Activated CD8-positive, alpha-beta T cell treated with anti-CD3 and anti-CD28 coated beads, Interleukin-2, amount 10 ng/mL, durations not matched to agents 7 days and 5 days (primary cell): ENCODE measurements around the gene PHTF1. TPM values are rescaled to one million over a fixed set of nuclear protein-coding genes. Genes with fewer than 3 reads are reported as not detected.
A peak's percentile ranks its signal among the peaks of the same experiment; 100 is the strongest.

Source experiments
- ATAC-seq: fragments of 150-1000 bp; cut with Tn5 transposase; one replicate; pipeline ENCODE4 v1.10.0; 2021; ENCODE audit warnings: moderate library complexity
- CTCF ChIA-PET: fragments of 350-600 bp; sonication (Branson Sonifier 250); formaldehyde crosslinking; loops from one replicate; lab custom pipeline; 2021; ENCODE audit warnings: antibody characterized with exemption; lab: Charles Lee
- POLR2A ChIA-PET: fragments of 350-600 bp; sonication (Branson Sonifier 250); formaldehyde crosslinking; loops from one replicate; lab custom pipeline; 2021; ENCODE audit warnings: antibody characterized with exemption; lab: Charles Lee
- DNase-seq: peaks from one replicate; pipeline ENCODE4 v3.0.0-alpha.2; 2020
- H3K27ac Mint-ChIP-seq: one replicate; pipeline ENCODE4 v1.8.0; 2021; ENCODE audit warnings: mild to moderate bottlenecking, mixed read lengths
- H3K27me3 Mint-ChIP-seq: one replicate; pipeline ENCODE4 v1.8.0; 2021; ENCODE audit warnings: low read depth, mixed read lengths
- H3K36me3 Mint-ChIP-seq: one replicate; pipeline ENCODE4 v1.8.0; 2021; ENCODE audit warnings: low read depth, mixed read lengths
- H3K4me1 Mint-ChIP-seq: one replicate; pipeline ENCODE4 v1.8.0; 2021; ENCODE audit warnings: low read depth, mixed read lengths
- H3K4me3 Mint-ChIP-seq: one replicate; pipeline ENCODE4 v1.8.0; 2021; ENCODE audit warnings: mild to moderate bottlenecking, mixed read lengths
- H3K9me3 Mint-ChIP-seq: one replicate; pipeline ENCODE4 v1.8.0; 2022; ENCODE audit warnings: mixed read lengths; ENCODE audit not compliant: insufficient read depth
- total RNA-seq, 2 experiments: library from RNA; stranded (reverse); gene quantifications; one replicate each; pipeline ENCODE4 v1.2.3, GENCODE V29; 2021

The PHTF1 gene
- total RNA-seq, 2 experiments from 2014 or later = 24.8 to 25.2 TPM

DNA sequence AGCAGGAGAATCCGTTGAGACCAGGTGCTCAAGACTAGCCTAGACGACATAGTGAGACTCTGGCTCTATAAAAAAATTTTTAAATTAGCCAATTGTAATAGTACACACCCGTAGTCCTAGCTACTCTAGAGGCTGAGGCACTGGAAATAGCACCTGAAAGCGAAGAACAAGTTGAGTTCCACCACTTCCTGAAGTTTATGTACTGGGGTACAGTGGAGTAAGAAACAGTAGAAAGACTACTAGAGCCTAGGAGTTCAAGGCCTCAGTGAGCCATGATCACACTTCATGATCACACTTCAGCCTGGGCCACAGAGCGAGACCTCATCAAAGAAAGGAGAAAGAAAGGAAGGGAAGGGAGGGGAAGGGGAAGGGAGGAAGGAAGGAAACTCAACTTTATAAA, 33.2 kb upstream of the PHTF1 start:
- H3K4me3 Mint-ChIP-seq = no peak overlapping the region
- ATAC-seq (peak; percentile 91), DNase-seq (peak; percentile 31)
- peaks cover 36% of the 10 kb centered on the region for H3K4me1 Mint-ChIP-seq
- peak overlapping the region; percentile 83 for H3K27ac Mint-ChIP-seq
- H3K36me3 Mint-ChIP-seq = peaks cover 69% of the 10 kb centered on the region
- H3K27me3 Mint-ChIP-seq = no peaks in the 10 kb centered on the region
- ChIA-PET CTCF (interaction anchor here (0.8 to 1.5 kb wide), 4 partner anchors 13 to 719 kb away, joined by 3 to 4 read pairs (median 4); partner anchors contain the start of genes LRIG2 and RSBN1), POLR2A (interaction anchor here (0.7 to 1.5 kb wide), 3 partner anchors 19 to 33 kb away, joined by 3 to 8 read pairs (median 7); partner anchors contain the start of genes PHTF1 and RSBN1)
- H3K9me3 Mint-ChIP-seq = no peaks in the 10 kb centered on the region

DNA sequence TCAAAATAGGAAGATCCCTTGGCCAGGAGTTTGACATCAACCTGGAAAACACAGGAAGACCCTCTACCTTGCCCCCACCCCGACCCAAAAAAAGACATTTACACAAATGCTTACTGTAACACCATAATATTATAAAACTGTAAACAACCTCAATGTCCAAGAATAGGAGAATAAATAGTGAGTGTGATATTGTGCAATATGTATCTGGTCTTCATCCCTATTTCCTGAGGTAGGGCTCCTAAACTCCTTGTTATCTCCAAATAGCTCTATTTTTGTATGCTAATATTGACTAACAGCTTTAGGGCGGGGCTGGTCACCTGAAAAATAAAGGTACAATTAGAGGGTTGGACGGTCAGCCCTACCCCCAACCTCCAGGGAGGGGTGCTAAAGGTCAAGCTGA, 29.5 kb upstream of the PHTF1 start:
- DNase-seq = no peak
- H3K36me3 Mint-ChIP-seq = peaks cover 56% of the 10 kb centered on the region
- no peak overlapping the region for H3K4me3 Mint-ChIP-seq
- H3K4me1 Mint-ChIP-seq = peaks cover 44% of the 10 kb centered on the region
- POLR2A ChIA-PET = no interaction called here
- H3K9me3 Mint-ChIP-seq = no peaks in the 10 kb centered on the region
- no peak for ATAC-seq
- no peak overlapping the region for H3K27ac Mint-ChIP-seq
- H3K27me3 Mint-ChIP-seq = no peaks in the 10 kb centered on the region
- CTCF ChIA-PET = interaction anchor here (0.9 to 1.8 kb wide), 3 partner anchors 10 to 31 kb away, joined by 3 to 7 read pairs (median 3); no protein-coding TSS in a partner anchor

DNA sequence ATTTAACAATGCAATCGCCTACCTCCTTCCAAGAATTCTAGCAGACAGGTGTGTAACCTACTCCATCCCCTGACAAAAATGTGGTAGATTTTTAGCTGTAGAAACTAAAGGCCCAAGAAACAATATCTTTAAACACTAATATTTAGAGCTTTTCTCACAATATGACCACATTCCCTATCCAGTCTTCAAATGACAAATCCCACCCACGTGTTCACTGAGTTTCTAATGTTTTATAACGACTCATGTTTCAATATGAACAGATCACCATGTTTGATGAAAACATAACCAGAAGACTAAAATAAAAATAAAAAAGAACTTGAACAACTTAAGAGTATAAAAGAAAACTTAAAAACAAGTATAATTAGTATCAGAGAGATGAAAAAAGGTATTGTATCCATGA, 28.4 kb upstream of the PHTF1 start:
- Mint-ChIP-seq H3K36me3 (peaks cover 48% of the 10 kb centered on the region), H3K9me3 (no peaks in the 10 kb centered on the region), H3K27ac (no peak overlapping the region), H3K27me3 (no peaks in the 10 kb centered on the region), H3K4me1 (peaks cover 35% of the 10 kb centered on the region), H3K4me3 (no peak overlapping the region)
- ChIA-PET POLR2A (interaction anchor here (0.8 kb wide), 1 partner anchor 30 kb away, joined by 7 read pairs; no protein-coding TSS in a partner anchor), CTCF (interaction anchor here (1.1 to 1.8 kb wide), 2 partner anchors 12 to 24 kb away, joined by 3 to 7 read pairs; no protein-coding TSS in a partner anchor)
- ATAC-seq (no peak), DNase-seq (no peak)

DNA sequence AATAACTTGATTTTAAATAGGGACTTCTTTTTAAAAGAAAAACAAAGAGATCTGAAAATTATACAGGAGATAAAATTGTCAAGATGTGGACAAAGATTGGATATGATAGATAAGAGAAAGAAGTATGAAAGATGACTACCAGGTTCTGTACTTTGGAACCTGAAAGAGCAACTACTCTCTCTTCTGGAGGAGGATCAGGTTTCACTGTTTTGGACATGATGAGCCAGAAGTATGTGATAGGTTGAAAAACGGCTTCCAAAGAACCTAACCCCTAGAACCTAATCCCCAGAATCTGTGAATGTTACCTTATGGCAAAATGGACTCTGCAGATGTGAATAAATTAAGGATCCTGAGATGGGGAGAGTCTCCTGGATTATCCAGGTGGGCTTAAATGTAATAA, 26.8 kb upstream of the PHTF1 start:
- ChIA-PET CTCF (interaction anchor here (0.8 to 1.4 kb wide), 4 partner anchors 12 to 138 kb away, joined by 3 to 4 read pairs (median 4); partner anchors contain the start of gene PHTF1), POLR2A (interaction anchor here (1.3 kb wide), 2 partner anchors 26 to 27 kb away, joined by 6 read pairs; partner anchors contain the start of genes PHTF1 and RSBN1)
- no peak for DNase-seq

DNA sequence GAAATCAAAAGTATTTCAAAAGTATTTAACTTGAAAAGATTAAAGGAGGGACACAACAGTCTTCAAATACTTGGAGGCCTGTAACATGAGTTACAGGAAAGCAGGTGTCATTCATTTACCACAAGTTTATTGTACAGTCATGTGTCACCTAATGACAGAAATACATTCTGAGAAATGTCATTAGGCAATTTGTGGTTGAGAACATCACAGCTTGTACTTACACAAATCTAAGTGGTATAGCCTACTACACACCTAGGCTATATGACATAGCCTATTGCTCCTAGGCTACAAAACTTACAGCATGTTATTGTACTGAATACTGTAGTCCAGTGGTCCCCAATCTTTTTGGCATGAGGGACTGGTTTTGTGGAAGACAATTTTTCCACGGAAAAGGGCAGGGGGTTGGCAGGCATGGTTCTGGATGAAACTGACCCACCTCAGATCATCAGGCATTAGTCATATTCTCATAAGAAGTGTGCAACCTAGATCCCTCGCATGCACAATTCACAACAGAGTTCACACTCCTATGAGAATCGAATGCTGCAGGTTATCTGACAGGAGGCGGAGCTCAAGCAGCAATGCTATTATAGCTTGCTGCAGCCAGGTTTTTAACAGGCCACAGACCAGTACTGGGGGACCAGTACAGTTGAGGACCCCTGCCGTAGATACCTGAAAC, 25.0 kb upstream of the PHTF1 start:
- no peaks in the 10 kb centered on the region for H3K27me3 Mint-ChIP-seq
- peak; percentile 26 for DNase-seq

More for the DNA sequence above, 26.8 kb upstream of the PHTF1 start:
- H3K36me3 Mint-ChIP-seq = peaks cover 44% of the 10 kb centered on the region
- peaks cover 24% of the 10 kb centered on the region for H3K4me1 Mint-ChIP-seq
- H3K27ac Mint-ChIP-seq = no peak overlapping the region
- H3K4me3 Mint-ChIP-seq = no peak overlapping the region
- no peaks in the 10 kb centered on the region for H3K27me3 Mint-ChIP-seq
- H3K9me3 Mint-ChIP-seq = no peaks in the 10 kb centered on the region
- ATAC-seq = no peak

DNA sequence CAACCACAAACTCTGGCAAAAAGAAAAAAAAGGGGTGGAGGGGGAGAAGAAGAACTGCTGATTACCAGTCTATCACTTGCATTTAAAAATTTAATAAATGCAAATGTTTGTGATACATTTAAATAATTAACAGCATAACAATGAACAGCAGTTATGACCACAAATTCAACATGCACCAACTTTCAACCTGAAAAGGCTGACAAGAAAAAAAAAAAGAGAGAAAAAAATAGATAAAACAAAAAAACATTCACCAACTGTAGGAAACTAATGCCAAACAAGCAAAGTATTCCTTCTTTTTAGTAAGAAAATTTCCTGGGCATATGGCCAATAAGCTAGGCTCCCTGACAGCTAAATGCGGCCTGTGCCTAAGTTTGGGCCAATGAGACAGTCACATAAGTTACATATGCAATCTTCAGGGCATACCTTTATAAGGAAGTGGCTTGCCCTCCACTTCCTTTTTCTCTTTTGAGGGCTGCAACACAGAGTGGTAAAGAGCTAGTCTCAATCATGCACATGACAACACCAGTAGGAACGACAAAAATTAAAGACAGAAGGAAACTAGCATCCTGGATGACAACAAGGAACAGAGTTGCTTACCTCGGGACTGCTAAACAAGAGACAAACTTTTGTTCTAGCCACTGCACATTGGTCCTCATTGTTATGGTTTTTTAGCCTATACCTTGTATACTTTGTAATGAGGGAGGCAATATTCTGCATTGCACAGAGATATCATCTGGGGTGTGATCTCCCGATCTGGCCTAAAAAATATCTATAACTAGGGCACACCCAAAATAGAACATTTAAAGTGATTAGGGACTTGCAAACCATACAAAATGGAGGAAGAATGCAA, 24.2 kb upstream of the PHTF1 start:
- CTCF ChIA-PET = interaction anchor here (1.6 to 2.1 kb wide), 2 partner anchors 13 to 28 kb away, joined by 8 read pairs; partner anchors contain the start of gene RSBN1
- peaks cover 23% of the 10 kb centered on the region for H3K4me1 Mint-ChIP-seq

More for the DNA sequence above, 25.0 kb upstream of the PHTF1 start:
- Mint-ChIP-seq H3K27ac (peak overlapping the region; percentile 88), H3K4me3 (peak overlapping the region; percentile 73), H3K4me1 (peaks cover 21% of the 10 kb centered on the region), H3K9me3 (peaks cover under 1% of the 10 kb centered on the region), H3K36me3 (peaks cover 27% of the 10 kb centered on the region)
- CTCF ChIA-PET = interaction anchor here (1.6 to 2.1 kb wide), 2 partner anchors 14 to 27 kb away, joined by 8 read pairs; partner anchors contain the start of gene RSBN1
- peak; percentile 39 for ATAC-seq
- POLR2A ChIA-PET = interaction anchor here (0.6 to 1.7 kb wide), 3 partner anchors 19 to 146 kb away, joined by 3 to 13 read pairs (median 9); partner anchors contain the start of gene RSBN1

DNA sequence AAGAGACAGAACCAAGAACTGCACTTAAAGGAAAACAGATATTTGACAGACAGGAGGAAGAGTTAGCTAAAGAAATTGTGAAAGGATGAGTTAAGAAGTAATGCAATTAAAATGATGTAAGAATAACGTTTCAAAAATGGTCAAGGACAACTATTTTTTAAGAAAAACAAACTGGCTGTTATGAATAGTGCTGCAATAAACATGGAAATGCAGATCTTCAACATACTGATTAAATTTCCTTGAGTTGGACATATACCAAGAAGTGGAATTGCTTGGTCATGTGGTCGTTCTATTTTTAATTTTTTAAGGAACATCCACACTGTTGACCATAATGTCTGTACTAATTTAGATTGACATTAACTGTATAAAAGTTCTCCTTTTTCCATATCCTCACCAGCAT, 23.1 kb upstream of the PHTF1 start:
- Mint-ChIP-seq H3K27ac (peak overlapping the region; percentile 69), H3K36me3 (peaks cover 28% of the 10 kb centered on the region), H3K4me1 (peaks cover 21% of the 10 kb centered on the region), H3K9me3 (peaks cover 8% of the 10 kb centered on the region), H3K27me3 (no peaks in the 10 kb centered on the region), H3K4me3 (no peak overlapping the region)
- no peak for DNase-seq
- ATAC-seq = no peak
- POLR2A ChIA-PET = interaction anchor here (0.8 kb wide), 1 partner anchor 30 kb away, joined by 3 read pairs; the partner anchor contains the start of gene RSBN1
- CTCF ChIA-PET = interaction anchor here (1.1 kb wide), 2 partner anchors 22 to 121 kb away, joined by 3 read pairs; no protein-coding TSS in a partner anchor

More for the DNA sequence above, 24.2 kb upstream of the PHTF1 start:
- peak overlapping the region; percentile 88 for H3K27ac Mint-ChIP-seq
- peaks cover 28% of the 10 kb centered on the region for H3K36me3 Mint-ChIP-seq
- peak; percentile 97 for ATAC-seq
- H3K9me3 Mint-ChIP-seq = peaks cover 8% of the 10 kb centered on the region
- H3K27me3 Mint-ChIP-seq = no peaks in the 10 kb centered on the region
- DNase-seq = peak; percentile 76
- H3K4me3 Mint-ChIP-seq = peak overlapping the region; percentile 73
- POLR2A ChIA-PET = interaction anchor here (0.6 to 1.7 kb wide), 5 partner anchors 20 to 1164 kb away, joined by 3 to 13 read pairs (median 3); partner anchors contain the start of genes CAPZA1, RSBN1 and ST7L

DNA sequence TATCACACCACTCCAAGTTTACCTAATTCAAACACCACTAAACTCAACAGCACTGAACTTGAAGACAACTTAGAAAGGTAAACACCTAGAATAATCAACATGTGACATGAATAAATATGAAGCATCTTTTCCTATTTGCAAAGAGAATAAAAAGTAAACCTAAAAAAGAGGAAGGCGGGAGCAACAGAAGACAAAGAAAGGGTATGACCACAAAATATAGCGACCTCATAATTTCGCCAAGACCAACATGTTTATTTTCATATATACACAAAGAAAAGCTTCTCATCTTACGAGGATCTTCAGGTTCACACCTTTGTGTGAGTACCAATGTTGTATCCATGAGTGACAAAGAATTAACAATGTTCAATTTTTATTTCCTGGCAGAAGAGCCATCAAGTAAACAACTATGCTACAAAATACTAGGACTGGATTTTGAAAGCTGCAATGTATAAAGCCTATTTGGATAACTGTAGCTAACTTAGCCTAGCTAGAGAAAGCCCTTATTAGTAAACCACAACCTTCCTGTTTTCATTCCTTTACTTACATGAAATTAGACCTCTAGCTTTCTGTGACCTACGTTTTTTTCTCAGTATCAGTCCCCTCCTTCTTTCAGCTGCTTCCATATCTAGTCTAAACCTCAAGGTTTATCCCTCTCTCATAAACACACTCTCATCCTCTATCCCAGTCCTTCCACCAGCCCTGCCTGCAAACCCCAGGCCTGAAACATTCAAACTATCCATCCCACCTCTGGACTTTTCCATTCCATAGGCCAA, 21.3 kb upstream of the PHTF1 start:
- no peak overlapping the region for H3K27ac Mint-ChIP-seq
- peaks cover 26% of the 10 kb centered on the region for H3K36me3 Mint-ChIP-seq
- no peak overlapping the region for H3K4me3 Mint-ChIP-seq
- ChIA-PET POLR2A (interaction anchor here (1.6 to 2.0 kb wide), 2 partner anchors 22 to 31 kb away, joined by 7 to 8 read pairs; partner anchors contain the start of genes PHTF1 and RSBN1), CTCF (interaction anchor here (0.9 to 1.6 kb wide), 3 partner anchors 18 to 708 kb away, joined by 3 to 4 read pairs (median 3); partner anchors contain the start of gene LRIG2)
- H3K4me1 Mint-ChIP-seq = peaks cover 6% of the 10 kb centered on the region
- DNase-seq (no peak), ATAC-seq (peak; percentile 23)
- H3K27me3 Mint-ChIP-seq = no peaks in the 10 kb centered on the region
- peaks cover 8% of the 10 kb centered on the region for H3K9me3 Mint-ChIP-seq

DNA sequence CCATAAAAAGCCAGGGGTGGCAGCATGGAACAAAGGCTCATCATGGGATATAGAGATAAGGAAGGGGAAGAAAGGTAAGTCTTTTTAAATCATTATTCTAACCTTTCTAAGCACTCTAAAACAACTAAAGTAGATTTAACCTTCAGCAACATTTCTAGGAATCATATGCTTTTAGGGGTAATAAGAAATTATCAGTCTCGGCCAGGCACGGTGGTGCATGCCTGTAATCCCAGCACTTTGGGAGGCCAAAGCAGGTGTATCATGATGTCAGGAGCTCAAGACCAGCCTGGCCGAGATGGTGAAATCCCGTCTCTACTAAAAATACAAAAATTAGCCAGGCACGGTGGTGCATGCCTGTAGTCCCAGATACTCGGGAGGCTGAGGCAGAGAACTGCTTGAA, 20.3 kb upstream of the PHTF1 start:
- H3K9me3 Mint-ChIP-seq = peaks cover 8% of the 10 kb centered on the region
- peaks cover 4% of the 10 kb centered on the region for H3K4me1 Mint-ChIP-seq
- no peak for DNase-seq
- H3K4me3 Mint-ChIP-seq = no peak overlapping the region
- H3K27me3 Mint-ChIP-seq = no peaks in the 10 kb centered on the region
- ChIA-PET CTCF (interaction anchor here (1.6 kb wide), 1 partner anchor 12 kb away, joined by 3 read pairs; no protein-coding TSS in a partner anchor), POLR2A (no interaction called here)
- ATAC-seq = no peak
- peaks cover 27% of the 10 kb centered on the region for H3K36me3 Mint-ChIP-seq
- no peak overlapping the region for H3K27ac Mint-ChIP-seq

DNA sequence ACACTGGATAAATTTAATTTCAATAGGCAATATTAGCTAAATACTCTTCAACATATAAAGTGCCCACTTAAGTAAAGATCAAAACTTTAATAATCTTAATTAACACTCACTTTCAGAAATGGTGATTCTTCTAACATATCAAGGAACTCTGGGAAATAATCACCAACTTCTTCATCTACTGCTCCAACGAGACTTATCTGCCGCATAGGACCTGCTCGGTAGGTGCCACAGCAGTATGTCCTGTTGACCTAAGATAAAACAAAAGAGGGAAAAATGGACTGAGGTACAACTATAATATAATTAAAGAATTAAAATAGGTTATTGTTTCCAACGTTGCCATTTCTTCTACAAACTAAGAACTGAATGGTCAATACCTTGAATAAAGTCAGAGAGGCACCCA, 18.3 kb upstream of the PHTF1 start:
- H3K4me3 Mint-ChIP-seq = no peak overlapping the region
- ChIA-PET POLR2A (no interaction called here), CTCF (interaction anchor here (1.0 kb wide), 1 partner anchor 17 kb away, joined by 3 read pairs; no protein-coding TSS in a partner anchor)
- H3K27ac Mint-ChIP-seq = no peak overlapping the region
- no peaks in the 10 kb centered on the region for H3K27me3 Mint-ChIP-seq
- ATAC-seq = no peak
- H3K4me1 Mint-ChIP-seq = peaks cover 4% of the 10 kb centered on the region
- peaks cover 8% of the 10 kb centered on the region for H3K9me3 Mint-ChIP-seq
- H3K36me3 Mint-ChIP-seq = peaks cover 31% of the 10 kb centered on the region
- no peak for DNase-seq
